ENCODE results near the gene LITAF. TPM values are rescaled to one million over a fixed set of nuclear protein-coding genes. Genes with fewer than 3 reads are reported as not detected.

Gene LITAF
- total RNA-seq, 1 experiment from 2014 or later = 84.2 TPM

GRCh38 chr16:11581678-11582077, 5.0 kb downstream of the LITAF start (continued):
- TF ChIP-seq TCF7L2 (IDR thresholded peaks at IDR 0.05; ENCODE audit: borderline replicate concordance, extremely low read depth, insufficient read depth, insufficient read length) (no peak), YY1 (IDR thresholded peaks at IDR 0.05; ENCODE audit: extremely low read depth, insufficient replicate concordance, low read depth, low read length) (no peak)

GRCh38 chr16:11580451-11581086, 6.2 kb downstream of the LITAF start:
- BruUV-seq (replicated peaks) = no TSS peak
- Histone ChIP-seq H3K36me3 (ENCODE audit: control insufficient read depth in 1 of 2, insufficient read depth in 2 of 2, low read length in 2 of 2) (no peaks in the 10 kb centered on the region), H3K27ac (ENCODE audit: low read depth, low read length) (no peak overlapping the region), H3K4me3 (replicated peaks in 1 of 2; ENCODE audit: low read depth in 1 of 2, low read length in 2 of 2) (no peak overlapping the region), H2AFZ (ENCODE audit: low read depth, low read length, poor library complexity, severe bottlenecking) (no peak overlapping the region), H3K9ac (ENCODE audit: low read length) (no peak overlapping the region), H3K27me3 (ENCODE audit: insufficient read depth, low read length) (no peaks in the 10 kb centered on the region), H3K9me2 (ENCODE audit: insufficient read depth) (no peaks in the 10 kb centered on the region), H4K20me1 (ENCODE audit: insufficient read depth) (no peaks in the 10 kb centered on the region), H3K9me3 (ENCODE audit: control insufficient read depth in 1 of 2, insufficient read depth in 1 of 2, low read depth in 1 of 2, low read length in 2 of 2) (no peaks in the 10 kb centered on the region), H3K79me2 (ENCODE audit: insufficient read depth, low read length) (peaks cover 81% of the 10 kb centered on the region), H3K4me2 (ENCODE audit: low read length) (no peak overlapping the region), H3K4me1 (ENCODE audit: control insufficient read depth in 1 of 2, insufficient read depth in 2 of 2, low read length in 2 of 2) (peaks cover 0 to 15% of the 10 kb centered on the region in 2 experiments; a peak in 3 of 4 replicates)
- intact Hi-C loops (cut with micrococcal nuclease) = loop anchor here (5.0 kb wide), 1 partner anchor 62 kb away; no protein-coding TSS in a partner anchor
- no peak for DNase-seq (ENCODE audit: low read depth, low spot score)
- no peak for TF ChIP-seq CEBPB (IDR thresholded peaks at IDR 0.05; ENCODE audit: low read depth)
- no peak for TF ChIP-seq TCF7L2 (IDR thresholded peaks at IDR 0.05; ENCODE audit: borderline replicate concordance, extremely low read depth, insufficient read depth, insufficient read length)
- no peak for TF ChIP-seq CTCF (IDR thresholded peaks at IDR 0.05 in 2 of 3, conservative IDR thresholded peaks at IDR 0.05 in 1 of 3; ENCODE audit: borderline replicate concordance in 1 of 3, insufficient read depth in 1 of 3, low read depth in 2 of 3, low read length in 2 of 3)
- no peak for TF ChIP-seq FOSL1 (IDR thresholded peaks at IDR 0.05; ENCODE audit: low read depth)
- TF ChIP-seq ATF3 (IDR thresholded peaks at IDR 0.05) = no peak
- no peak for TF ChIP-seq MAX (IDR thresholded peaks at IDR 0.05)
- no peak for TF ChIP-seq ZBTB33 (IDR thresholded peaks at IDR 0.05; ENCODE audit: extremely low read depth, insufficient replicate concordance, low read length)
- no peak for TF ChIP-seq POLR2A (IDR thresholded peaks at IDR 0.05; ENCODE audit: borderline replicate concordance, extremely low read depth, insufficient read depth, insufficient read length)
- TF ChIP-seq JUND (IDR thresholded peaks at IDR 0.05) = no peak
- TF ChIP-seq POLR2AphosphoS5 (IDR thresholded peaks at IDR 0.05; ENCODE audit: low read depth, low read length) = no peak
- TF ChIP-seq EZH2 (IDR thresholded peaks at IDR 0.05) = no peak
- TF ChIP-seq SRF (IDR thresholded peaks at IDR 0.05; ENCODE audit: low read depth) = no peak
- TF ChIP-seq CBX3 (IDR thresholded peaks at IDR 0.05; ENCODE audit: low read depth) = no peak
- no peak for TF ChIP-seq ZNF274 (IDR thresholded peaks at IDR 0.05; ENCODE audit: low read depth, low read length)
- TF ChIP-seq EGR1 (IDR thresholded peaks at IDR 0.05; ENCODE audit: low read depth) = no peak
- no peak for TF ChIP-seq ELF1 (IDR thresholded peaks at IDR 0.05; ENCODE audit: borderline replicate concordance, low read depth)
- ChIA-PET POLR2A (no interaction called here), RAD21 (ENCODE audit: low non-redundant PET in 1 of 2, low total read pairs in 2 of 2, uncharacterized antibody in 2 of 2, unreplicated experiment in 2 of 2) (no interaction called here), CTCF (no interaction called here)
- ATAC-seq = no peak

Data from HCT116 (cell line).